Activated CD8-positive, alpha-beta T cell treated with anti-CD3 and anti-CD28 coated beads for 36 hours (primary cell): ENCODE data around the gene C9. TPM values are rescaled to one million over a fixed set of nuclear protein-coding genes. Genes with fewer than 3 reads are reported as not detected.
"Not testable (repeated sequence)": the region's sequence is repeated elsewhere in the genome, so short reads cannot be mapped to it uniquely, and the experiment has no call there.

Experiments
- ATAC-seq: fragments of 200-7000 bp; cut with Tn5 transposase; one replicate; pipeline ENCODE4 v1.10.0; 2021; ENCODE audit warnings: mild to moderate bottlenecking, moderate library complexity
- CTCF ChIA-PET: fragments of 350-600 bp; sonication (Branson Sonifier 250); formaldehyde crosslinking; loops from one replicate; lab custom pipeline; 2021; ENCODE audit warnings: antibody characterized with exemption; lab: Charles Lee
- POLR2A ChIA-PET: fragments of 350-600 bp; sonication (Branson Sonifier 250); formaldehyde crosslinking; loops from one replicate; lab custom pipeline; 2021; ENCODE audit warnings: antibody characterized with exemption; lab: Charles Lee
- DNase-seq: peaks from one replicate; pipeline ENCODE4 v3.0.0-alpha.2; 2020
- H3K27ac Mint-ChIP-seq: one replicate; pipeline ENCODE4 v1.8.0; 2021; ENCODE audit warnings: mild to moderate bottlenecking, mixed read lengths
- H3K27me3 Mint-ChIP-seq: one replicate; pipeline ENCODE4 v1.8.0; 2021; ENCODE audit warnings: mixed read lengths
- H3K36me3 Mint-ChIP-seq: one replicate; pipeline ENCODE4 v1.8.0; 2021; ENCODE audit warnings: low read depth, mixed read lengths
- H3K4me1 Mint-ChIP-seq: one replicate; pipeline ENCODE4 v1.8.0; 2021; ENCODE audit warnings: low read depth, mixed read lengths
- H3K4me3 Mint-ChIP-seq: one replicate; pipeline ENCODE4 v1.8.0; 2021; ENCODE audit warnings: mild to moderate bottlenecking, moderate library complexity, mixed read lengths
- H3K9me3 Mint-ChIP-seq: one replicate; pipeline ENCODE4 v1.8.0; 2021; ENCODE audit warnings: mixed read lengths
- intact Hi-C: fragments of 100-400 bp; cut with micrococcal nuclease; formaldehyde crosslinking; loops from one replicate; pipeline ENCODE4 v1.10.0; 2022
- total RNA-seq, 2 experiments: library from RNA; stranded (reverse); gene quantifications; one replicate each; pipeline ENCODE4 v1.2.3, GENCODE V29; 2021
- TF ChIP-seq, protein P1 (sequence below): fragments of 200-600 bp; IDR thresholded peaks from one replicate; pipeline ENCODE4 v1.8.0; 2022; ENCODE audit warnings: antibody characterized with exemption, mild to moderate bottlenecking

C9 gene
- total RNA-seq, 2 experiments from 2014 or later = not detected

DNA sequence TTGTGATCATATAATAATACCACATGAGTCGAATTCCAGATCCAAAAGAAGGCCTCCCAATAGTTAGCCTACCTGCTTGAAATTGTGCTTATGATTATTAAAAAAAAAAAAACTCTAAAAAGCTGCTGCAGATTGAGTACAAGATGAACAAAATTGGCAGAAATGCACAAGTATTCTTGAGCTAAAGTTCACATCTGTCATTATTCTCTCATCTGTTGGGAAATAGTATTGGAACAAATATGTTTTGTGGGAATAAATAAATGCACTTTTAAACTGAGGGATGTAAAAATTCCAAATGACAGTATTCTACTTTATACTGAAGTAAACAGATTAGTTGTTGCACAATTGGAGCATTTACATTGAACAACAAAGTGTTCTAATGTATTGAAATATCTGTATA is 44.7 kb upstream of the C9 start:
- H3K36me3 Mint-ChIP-seq = no peaks in the 10 kb centered on the region
- DNase-seq (no peak), ATAC-seq (no peak)
- no peaks in the 10 kb centered on the region for H3K9me3 Mint-ChIP-seq
- ChIA-PET POLR2A (no interaction called here), CTCF (interaction anchor here (1.4 kb wide), 1 partner anchor 33 kb away, joined by 5 read pairs; no protein-coding TSS in a partner anchor)
- intact Hi-C loops = no loop called here
- no peaks in the 10 kb centered on the region for H3K27me3 Mint-ChIP-seq
- no peak overlapping the region for H3K27ac Mint-ChIP-seq
- TF ChIP-seq, protein P1, sequence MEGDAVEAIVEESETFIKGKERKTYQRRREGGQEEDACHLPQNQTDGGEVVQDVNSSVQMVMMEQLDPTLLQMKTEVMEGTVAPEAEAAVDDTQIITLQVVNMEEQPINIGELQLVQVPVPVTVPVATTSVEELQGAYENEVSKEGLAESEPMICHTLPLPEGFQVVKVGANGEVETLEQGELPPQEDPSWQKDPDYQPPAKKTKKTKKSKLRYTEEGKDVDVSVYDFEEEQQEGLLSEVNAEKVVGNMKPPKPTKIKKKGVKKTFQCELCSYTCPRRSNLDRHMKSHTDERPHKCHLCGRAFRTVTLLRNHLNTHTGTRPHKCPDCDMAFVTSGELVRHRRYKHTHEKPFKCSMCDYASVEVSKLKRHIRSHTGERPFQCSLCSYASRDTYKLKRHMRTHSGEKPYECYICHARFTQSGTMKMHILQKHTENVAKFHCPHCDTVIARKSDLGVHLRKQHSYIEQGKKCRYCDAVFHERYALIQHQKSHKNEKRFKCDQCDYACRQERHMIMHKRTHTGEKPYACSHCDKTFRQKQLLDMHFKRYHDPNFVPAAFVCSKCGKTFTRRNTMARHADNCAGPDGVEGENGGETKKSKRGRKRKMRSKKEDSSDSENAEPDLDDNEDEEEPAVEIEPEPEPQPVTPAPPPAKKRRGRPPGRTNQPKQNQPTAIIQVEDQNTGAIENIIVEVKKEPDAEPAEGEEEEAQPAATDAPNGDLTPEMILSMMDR = no peak
- no peaks in the 10 kb centered on the region for H3K4me1 Mint-ChIP-seq
- no peak overlapping the region for H3K4me3 Mint-ChIP-seq

DNA sequence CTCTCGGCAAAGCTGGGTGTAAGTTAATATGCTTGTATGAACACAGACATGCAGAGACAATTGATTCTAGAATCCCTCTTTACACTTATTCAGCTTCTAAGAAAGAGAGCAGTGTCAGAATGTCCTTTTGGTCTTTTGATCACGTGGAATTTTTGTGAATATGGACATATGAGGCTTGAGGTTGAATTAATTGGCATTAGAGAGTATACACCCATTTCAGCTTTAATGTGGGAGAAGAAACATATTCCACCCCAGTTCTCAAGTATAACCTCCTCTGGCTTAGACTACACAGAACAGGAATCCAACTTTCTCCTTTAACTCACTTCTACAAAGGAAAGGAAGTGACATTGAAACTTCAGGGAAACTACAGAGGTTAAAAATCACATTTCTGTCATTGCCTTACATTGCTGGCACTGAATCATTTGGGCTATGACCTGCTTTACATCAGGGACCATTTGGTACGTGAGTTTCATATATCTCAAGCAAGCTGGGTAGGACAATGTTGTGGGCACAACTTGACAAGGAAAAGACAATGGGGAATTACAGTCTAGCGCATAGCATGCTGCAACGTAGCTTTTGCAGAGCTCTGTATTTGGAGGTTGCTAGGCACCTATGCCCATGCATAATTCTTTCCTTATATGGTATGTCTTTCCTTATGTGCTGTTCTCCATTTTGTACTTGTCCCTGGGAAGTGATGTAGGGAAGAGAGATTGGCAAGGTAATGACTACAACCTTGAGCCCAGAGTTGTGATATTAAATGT is 41.0 kb upstream of the C9 start:
- DNase-seq (no peak), ATAC-seq (no peak)
- TF ChIP-seq, protein P1 = no peak
- POLR2A ChIA-PET = no interaction called here
- Mint-ChIP-seq H3K4me3 (no peak overlapping the region), H3K36me3 (no peaks in the 10 kb centered on the region), H3K27me3 (no peaks in the 10 kb centered on the region), H3K9me3 (no peaks in the 10 kb centered on the region), H3K27ac (no peak overlapping the region), H3K4me1 (no peaks in the 10 kb centered on the region)
- intact Hi-C loops = no loop called here
- CTCF ChIA-PET = interaction anchor here (1.3 kb wide), 1 partner anchor 13 kb away, joined by 3 read pairs; no protein-coding TSS in a partner anchor

DNA sequence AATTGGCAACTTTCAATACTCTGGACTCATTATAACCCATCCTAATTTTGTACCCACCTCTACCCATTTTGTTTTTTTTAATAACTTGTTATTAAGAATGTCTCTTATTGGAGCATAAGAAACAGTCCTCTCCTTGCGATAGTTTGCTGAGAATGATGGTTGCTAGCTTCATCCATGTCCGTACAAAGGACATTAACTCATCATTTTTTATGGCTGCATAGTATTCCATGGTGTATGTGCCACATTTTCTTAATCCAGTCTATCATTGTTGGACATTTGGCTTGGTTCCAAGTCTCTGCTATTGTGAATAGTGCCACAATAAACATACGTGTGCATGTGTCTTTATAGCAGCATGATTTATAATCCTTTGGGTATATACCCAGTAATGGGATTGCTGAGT is 39.5 kb upstream of the C9 start:
- H3K4me1 Mint-ChIP-seq, H3K27ac Mint-ChIP-seq, H3K4me3 Mint-ChIP-seq, DNase-seq, H3K9me3 Mint-ChIP-seq, POLR2A ChIA-PET, H3K27me3 Mint-ChIP-seq, ATAC-seq, intact Hi-C loops, H3K36me3 Mint-ChIP-seq: not testable (repeated sequence)
- CTCF ChIA-PET = interaction anchor here (0.7 to 4.0 kb wide), 3 partner anchors 17 to 144 kb away, joined by 3 to 16 read pairs (median 3); no protein-coding TSS in a partner anchor

DNA sequence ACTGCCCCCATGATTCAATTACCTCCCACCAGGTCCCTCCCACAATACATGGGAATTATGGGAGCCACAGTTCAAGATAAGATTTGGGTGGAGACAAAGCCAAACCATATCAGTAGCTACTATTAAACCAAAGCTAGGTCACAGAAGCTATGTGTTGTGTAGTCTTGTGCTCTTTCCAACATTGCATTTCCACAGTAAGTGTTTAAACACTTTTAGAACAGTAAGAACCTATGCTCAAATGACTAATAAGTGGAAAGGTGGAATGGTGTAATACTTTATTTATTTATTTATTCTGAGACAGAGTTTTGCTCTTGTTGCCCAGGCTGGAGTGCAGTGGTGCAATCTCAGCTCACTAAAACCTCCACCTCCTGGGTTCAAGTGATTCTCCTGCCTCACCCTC is 37.8 kb upstream of the C9 start:
- ATAC-seq, H3K4me3 Mint-ChIP-seq, POLR2A ChIA-PET, H3K36me3 Mint-ChIP-seq, DNase-seq, H3K4me1 Mint-ChIP-seq, H3K27me3 Mint-ChIP-seq, intact Hi-C loops, H3K9me3 Mint-ChIP-seq, H3K27ac Mint-ChIP-seq: not testable (repeated sequence)
- CTCF ChIA-PET = interaction anchor here (4.0 kb wide), 1 partner anchor 26 kb away, joined by 16 read pairs; no protein-coding TSS in a partner anchor

DNA sequence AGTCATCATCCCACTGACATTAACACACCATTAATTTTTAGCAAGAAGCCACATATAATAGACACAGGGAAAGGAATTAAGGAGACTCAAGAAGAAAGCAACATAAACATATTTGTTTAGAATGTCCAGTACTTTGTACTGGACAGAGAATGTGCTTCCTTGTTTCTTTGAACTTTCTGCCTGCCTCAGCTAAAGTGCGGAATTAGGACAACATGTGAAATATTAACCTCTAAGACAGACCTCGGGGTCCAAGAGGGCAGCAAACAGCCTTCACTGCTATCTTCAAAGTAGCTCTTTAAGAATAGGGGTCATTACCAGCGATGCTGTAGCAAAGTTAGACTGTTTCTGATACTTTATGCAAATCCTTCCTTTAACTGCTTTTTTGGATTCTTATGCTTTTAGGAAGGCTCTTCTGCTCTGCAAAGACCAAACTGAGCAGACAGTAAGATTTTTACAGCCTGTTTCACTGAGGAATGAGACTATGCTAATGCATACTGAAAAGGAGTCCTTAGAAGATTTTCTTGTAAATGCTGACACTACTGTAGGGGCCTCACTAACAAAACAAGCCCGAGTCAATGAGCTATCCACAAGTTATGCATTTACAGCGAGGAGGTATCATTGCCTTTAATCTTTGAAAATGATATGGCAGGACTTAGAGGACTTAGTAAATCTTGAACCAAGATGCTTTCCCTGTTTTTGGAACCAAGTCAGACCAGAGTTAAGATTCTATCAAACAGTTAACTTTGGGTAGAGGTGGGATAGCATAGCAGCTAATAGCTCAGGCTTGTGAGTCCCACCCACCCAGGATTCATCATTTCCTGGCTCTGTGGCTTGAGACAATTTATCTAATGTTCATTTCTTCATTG is 36.7 kb upstream of the C9 start:
- Mint-ChIP-seq H3K9me3 (no peaks in the 10 kb centered on the region), H3K27me3 (no peaks in the 10 kb centered on the region), H3K27ac (no peak overlapping the region), H3K36me3 (no peaks in the 10 kb centered on the region), H3K4me3 (no peak overlapping the region), H3K4me1 (peaks cover 5% of the 10 kb centered on the region)
- DNase-seq (no peak), ATAC-seq (no peak)
- TF ChIP-seq, protein P1 = no peak
- POLR2A ChIA-PET = no interaction called here
- intact Hi-C loops = no loop called here
- CTCF ChIA-PET = interaction anchor here (1.4 to 4.0 kb wide), 2 partner anchors 24 to 88 kb away, joined by 3 to 16 read pairs; no protein-coding TSS in a partner anchor
